Right lobe of liver (tissue), 4 donors: ENCODE results near the gene IRX1.

Source experiments
- CTCF ChIP-seq, 4 donors: fragments of 200-600 bp in 3 of 4; fragments of 450-650 bp in 1 of 4; IDR thresholded peaks; one replicate each; pipeline versions ENCODE4 v1.5.1 to v1.8.0; 2016 to 2022; ENCODE audit warnings: antibody characterized with exemption in 4 of 4, mild to moderate bottlenecking in 2 of 4
- POLR2A ChIP-seq: fragments of 450-650 bp; IDR thresholded peaks from one replicate; pipeline ENCODE4 v1.6.1; 2017; ENCODE audit warnings: antibody characterized with exemption, mild to moderate bottlenecking
- donor health status: DM: no; HTN: no; CAD: no.
- donor health status: DM: no; HTN: no; CAD: no.
- donor health status: DM: no; HTN: yes; CAD: no.

DNA sequence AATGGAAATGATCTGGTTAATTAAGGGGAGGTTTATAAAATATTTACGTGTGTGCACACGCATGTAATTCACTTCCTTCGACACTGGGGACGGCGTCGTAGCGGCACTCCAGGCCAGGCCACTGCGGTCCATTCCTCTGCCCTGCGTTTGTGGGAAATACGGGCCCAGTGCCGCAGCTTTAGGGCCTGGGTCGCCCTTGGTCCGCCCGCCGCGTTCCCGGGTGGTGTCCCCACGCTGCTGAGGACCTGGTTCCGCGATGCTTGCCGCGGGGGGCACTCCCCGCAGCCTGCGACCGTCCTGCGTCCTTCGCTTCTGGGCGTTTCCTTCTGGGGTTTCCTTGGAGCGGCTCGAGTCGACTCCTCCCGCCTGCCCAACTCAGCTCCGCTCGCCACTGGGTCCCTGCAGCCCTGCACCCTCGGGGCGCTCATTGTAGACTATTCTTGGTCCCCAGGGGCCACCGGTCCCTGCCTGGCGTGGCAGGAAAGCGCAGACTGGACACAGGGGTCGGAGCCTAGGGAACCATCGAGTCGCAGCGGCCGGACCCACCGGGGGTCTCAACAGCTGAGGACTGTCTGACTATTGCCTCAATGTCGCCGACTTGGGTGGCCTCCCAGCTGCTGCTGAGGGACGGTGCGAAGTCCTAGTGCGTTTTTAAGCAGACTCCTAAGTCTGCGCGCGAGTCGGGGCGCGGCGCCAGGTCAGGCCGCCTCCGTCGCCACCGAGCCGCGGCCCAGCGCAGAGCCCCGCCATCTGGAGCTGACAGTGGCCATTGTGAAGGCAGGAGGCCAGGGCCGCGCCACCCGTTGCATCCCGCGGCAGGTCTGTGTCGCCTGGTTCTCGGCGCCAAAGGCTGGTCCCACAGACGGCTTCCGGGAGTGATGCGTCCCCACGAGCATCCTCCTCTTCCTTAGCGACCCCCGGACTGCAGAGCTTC is 4.4 kb upstream of the IRX1 start:
- no peak for TF ChIP-seq POLR2A
- no peak for TF ChIP-seq CTCF (IDR thresholded peaks at IDR 0.05)
